Endothelial cell (in vitro differentiated cells): ENCODE results near the gene CTNND2. TPM values are rescaled to one million over a fixed set of nuclear protein-coding genes. Genes with fewer than 3 reads are reported as not detected.

Experiments
- DNase-seq: peaks from one replicate; pipeline ENCODE4 v3.0.0; 2021; ENCODE audit warnings: low spot score
- H3K27ac Mint-ChIP-seq: one replicate; pipeline ENCODE4 v1.8.0; 2021; ENCODE audit warnings: mixed read lengths, inconsistent platforms; ENCODE audit not compliant: unreplicated experiment
- H3K27me3 Mint-ChIP-seq: one replicate; pipeline ENCODE4 v1.8.0; 2021; ENCODE audit warnings: mild to moderate bottlenecking, moderate library complexity, mixed read lengths, inconsistent platforms; ENCODE audit not compliant: unreplicated experiment
- H3K36me3 Mint-ChIP-seq: one replicate; pipeline ENCODE4 v1.8.0; 2021; ENCODE audit warnings: mild to moderate bottlenecking, low read depth, mixed read lengths, inconsistent platforms; ENCODE audit not compliant: unreplicated experiment
- H3K4me1 Mint-ChIP-seq: one replicate; pipeline ENCODE4 v1.8.0; 2021; ENCODE audit warnings: mild to moderate bottlenecking, mixed read lengths, inconsistent platforms; ENCODE audit not compliant: unreplicated experiment
- H3K4me3 Mint-ChIP-seq: one replicate; pipeline ENCODE4 v1.8.0; 2021; ENCODE audit warnings: mild to moderate bottlenecking, mixed read lengths, inconsistent platforms; ENCODE audit not compliant: unreplicated experiment
- H3K9me3 Mint-ChIP-seq: one replicate; pipeline ENCODE4 v1.8.0; 2021; ENCODE audit warnings: mixed read lengths, inconsistent platforms; ENCODE audit not compliant: unreplicated experiment
- CTCF ChIP-seq: fragments of 200-600 bp; sonication (generic); IDR thresholded peaks from one replicate; pipeline ENCODE4 v1.5.0; 2021; ENCODE audit warnings: antibody characterized with exemption; ENCODE audit not compliant: unreplicated experiment
- total RNA-seq: library from RNA; stranded (reverse); fragmentation: NEBNext Ultra II Directional; extraction: Animal tissue kit (Norgen Biotek cat#: 25700); gene quantifications from one replicate; pipeline ENCODE4 v1.2.1, GENCODE V29; 2021; ENCODE audit not compliant: unreplicated experiment

Gene CTNND2
- total RNA-seq, 1 donor from 2014 or later, result 3.6 TPM

GRCh38 chr5:11854936-11855335 is 49.3 kb downstream of the CTNND2 start:
- no peaks in the 10 kb centered on the region for H3K36me3 Mint-ChIP-seq
- H3K27ac Mint-ChIP-seq, result no peak overlapping the region
- no peak for TF ChIP-seq CTCF
- no peaks in the 10 kb centered on the region for H3K4me1 Mint-ChIP-seq
- no peak for DNase-seq
- no peaks in the 10 kb centered on the region for H3K27me3 Mint-ChIP-seq
- no peaks in the 10 kb centered on the region for H3K9me3 Mint-ChIP-seq
- no peak overlapping the region for H3K4me3 Mint-ChIP-seq

DNA sequence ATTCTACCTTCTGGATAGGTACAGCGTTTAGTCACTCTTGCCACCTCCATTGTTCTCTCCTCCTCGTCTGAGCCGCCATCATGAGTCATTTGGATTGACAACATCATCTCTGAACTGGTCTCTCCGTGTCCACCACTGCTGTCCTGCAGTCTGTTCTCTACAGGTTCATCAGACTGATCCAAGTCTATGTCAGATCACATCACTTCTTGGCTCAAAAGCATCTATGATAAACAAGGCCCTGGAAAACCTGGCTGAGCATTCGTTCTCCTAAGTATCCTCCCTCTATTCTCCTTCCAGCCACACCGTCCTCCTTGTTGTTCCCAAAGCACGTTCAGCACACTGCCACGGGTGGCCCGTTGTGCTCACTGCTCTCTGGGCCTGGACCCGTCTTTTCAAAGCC is 50.5 kb downstream of the CTNND2 start:
- H3K27me3 Mint-ChIP-seq, result no peaks in the 10 kb centered on the region
- H3K9me3 Mint-ChIP-seq, result no peaks in the 10 kb centered on the region
- H3K36me3 Mint-ChIP-seq, result no peaks in the 10 kb centered on the region

DNA sequence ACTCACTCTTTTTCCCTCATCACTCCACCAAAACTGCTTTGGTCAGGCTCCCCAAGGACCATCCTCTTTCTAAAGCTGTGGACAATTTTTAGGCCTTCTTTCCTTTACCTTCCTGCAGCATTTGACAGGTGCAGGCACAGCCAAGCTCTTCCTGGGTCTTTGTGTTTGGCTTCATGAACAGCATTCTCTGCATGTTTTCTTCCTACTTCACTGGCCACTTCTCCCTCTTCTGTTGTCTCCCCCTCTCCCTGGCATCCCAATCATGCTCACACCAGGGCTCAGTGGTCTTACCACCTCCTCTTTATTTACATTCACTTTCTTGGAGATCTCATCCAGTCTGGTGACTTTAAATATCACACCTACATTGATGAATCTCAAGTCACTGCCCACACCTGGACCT is 51.1 kb downstream of the CTNND2 start:
- H3K27ac Mint-ChIP-seq, result no peak overlapping the region
- no peaks in the 10 kb centered on the region for H3K9me3 Mint-ChIP-seq
- DNase-seq, result no peak
- TF ChIP-seq CTCF, result no peak
- no peaks in the 10 kb centered on the region for H3K4me1 Mint-ChIP-seq
- no peaks in the 10 kb centered on the region for H3K27me3 Mint-ChIP-seq
- no peaks in the 10 kb centered on the region for H3K36me3 Mint-ChIP-seq
- H3K4me3 Mint-ChIP-seq, result no peak overlapping the region

More for the DNA sequence above, 50.5 kb downstream of the CTNND2 start:
- Mint-ChIP-seq H3K27ac (no peak overlapping the region), H3K4me3 (no peak overlapping the region), H3K4me1 (no peaks in the 10 kb centered on the region)
- no peak for TF ChIP-seq CTCF
- no peak for DNase-seq

- no peaks in the 10 kb centered on the region for H3K27me3 Mint-ChIP-seq
- no peak overlapping the region for H3K4me3 Mint-ChIP-seq
- no peak overlapping the region for H3K27ac Mint-ChIP-seq
- no peaks in the 10 kb centered on the region for H3K4me1 Mint-ChIP-seq
- DNase-seq, result no peak
- no peaks in the 10 kb centered on the region for H3K9me3 Mint-ChIP-seq
- no peaks in the 10 kb centered on the region for H3K36me3 Mint-ChIP-seq
- TF ChIP-seq CTCF, result no peak
Observed at GRCh38 chr5:11852717-11853087, 51.5 kb downstream of the CTNND2 start.

- DNase-seq, result no peak
- Mint-ChIP-seq H3K4me3 (no peak overlapping the region), H3K27ac (no peak overlapping the region), H3K27me3 (no peaks in the 10 kb centered on the region), H3K36me3 (no peaks in the 10 kb centered on the region), H3K4me1 (no peaks in the 10 kb centered on the region), H3K9me3 (no peaks in the 10 kb centered on the region)
- TF ChIP-seq CTCF, result no peak
Observed at GRCh38 chr5:11851965-11852716, 52.1 kb downstream of the CTNND2 start.
